ENCODE data around the gene LMBR1L.

DNA sequence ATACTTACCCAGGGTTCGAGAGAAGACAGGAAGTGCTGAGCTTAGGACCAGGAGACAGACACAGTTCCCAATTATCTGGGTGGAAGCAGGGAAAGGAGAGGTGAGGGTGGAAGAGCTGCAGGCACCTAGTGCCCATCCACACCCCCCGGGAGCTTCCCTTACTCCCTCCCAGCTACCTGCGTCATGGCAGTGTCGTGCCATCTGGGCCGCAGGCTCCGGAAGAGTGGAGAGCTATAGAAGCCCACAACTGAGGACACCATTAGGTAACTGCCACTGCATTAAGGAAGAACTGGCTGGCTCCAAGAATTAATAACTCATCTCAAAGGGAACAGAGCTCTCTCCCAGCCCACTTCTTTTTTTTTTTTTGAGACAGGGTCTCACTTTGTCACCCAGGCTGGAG, 10.3 kb downstream of the LMBR1L start:
- TF ChIP-seq ZEB2 (tag by site-specific recombination; IDR thresholded peaks at IDR 0.05) (no peak), ZNF626 (tag by site-specific recombination; IDR thresholded peaks at IDR 0.05) (no peak), ZNF677 (tag by site-specific recombination; IDR thresholded peaks at IDR 0.05) (no peak), ZNF555 (tag by site-specific recombination; conservative IDR thresholded peaks at IDR 0.05) (no peak), ZNF223 (tag by site-specific recombination; IDR thresholded peaks at IDR 0.05) (no peak), ZNF311 (tag by site-specific recombination; IDR thresholded peaks at IDR 0.05; ENCODE audit: borderline replicate concordance) (no peak), ZNF133 (tag by site-specific recombination; IDR thresholded peaks at IDR 0.05) (no peak)
- TF ChIP-seq, protein P1, sequence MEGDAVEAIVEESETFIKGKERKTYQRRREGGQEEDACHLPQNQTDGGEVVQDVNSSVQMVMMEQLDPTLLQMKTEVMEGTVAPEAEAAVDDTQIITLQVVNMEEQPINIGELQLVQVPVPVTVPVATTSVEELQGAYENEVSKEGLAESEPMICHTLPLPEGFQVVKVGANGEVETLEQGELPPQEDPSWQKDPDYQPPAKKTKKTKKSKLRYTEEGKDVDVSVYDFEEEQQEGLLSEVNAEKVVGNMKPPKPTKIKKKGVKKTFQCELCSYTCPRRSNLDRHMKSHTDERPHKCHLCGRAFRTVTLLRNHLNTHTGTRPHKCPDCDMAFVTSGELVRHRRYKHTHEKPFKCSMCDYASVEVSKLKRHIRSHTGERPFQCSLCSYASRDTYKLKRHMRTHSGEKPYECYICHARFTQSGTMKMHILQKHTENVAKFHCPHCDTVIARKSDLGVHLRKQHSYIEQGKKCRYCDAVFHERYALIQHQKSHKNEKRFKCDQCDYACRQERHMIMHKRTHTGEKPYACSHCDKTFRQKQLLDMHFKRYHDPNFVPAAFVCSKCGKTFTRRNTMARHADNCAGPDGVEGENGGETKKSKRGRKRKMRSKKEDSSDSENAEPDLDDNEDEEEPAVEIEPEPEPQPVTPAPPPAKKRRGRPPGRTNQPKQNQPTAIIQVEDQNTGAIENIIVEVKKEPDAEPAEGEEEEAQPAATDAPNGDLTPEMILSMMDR (tag by site-specific recombination; IDR thresholded peaks at IDR 0.05): no peak
